HCT116 (cell line): Measurements from ENCODE around the gene IL11. TPM values are rescaled to one million over a fixed set of nuclear protein-coding genes. Genes with fewer than 3 reads are reported as not detected.

Source experiments
- ATAC-seq: fragments of 200-7000 bp; cut with Tn5 transposase; 2 replicates; pipeline ENCODE4 v1.9.1; 2020; ENCODE audit warnings: mild to moderate bottlenecking, moderate library complexity
- BruUV-seq: library from RNA; stranded (reverse); fragments of 400-500 nt; replicated peaks from 2 replicates; lab custom pipeline; 2021; lab: Mats Ljungman, UMichigan
- CTCF ChIA-PET: fragments of 300-600 bp; sonication (Branson Sonifier 250); formaldehyde crosslinking; loops from one replicate; lab custom pipeline; 2021; ENCODE audit warnings: antibody characterized with exemption; lab: Charles Lee
- POLR2A ChIA-PET: fragments of 300-600, 350-600 bp; sonication (Branson Sonifier 250); formaldehyde crosslinking; loops from one replicate; lab custom pipeline; 2021; ENCODE audit warnings: antibody characterized with exemption; lab: Charles Lee
- RAD21 ChIA-PET, 2 experiments: fragments of 300-600 bp; sonication (Branson Sonifier 250); formaldehyde crosslinking; loops; one replicate each; lab custom pipeline; 2023; ENCODE audit warnings: low total read pairs in 2 of 2; ENCODE audit not compliant: uncharacterized antibody in 2 of 2, unreplicated experiment in 2 of 2, low non-redundant PET in 1 of 2; lab: Charles Lee
- DNase-seq: peaks from one replicate; pipeline ENCODE4 v3.0.0-alpha.2; 2010; ENCODE audit warnings: low read depth, low spot score
- H2AFZ ChIP-seq: fragments of 200-600 bp; shearing (Covaris generic), sonication (generic); 2 replicates; pipeline ENCODE4 v1.6.1; 2017; ENCODE audit warnings: low read depth, mixed run types, mixed read lengths, antibody characterized with exemption, low read length; ENCODE audit not compliant: poor library complexity, severe bottlenecking
- H3K27ac ChIP-seq: 2 replicates; pipeline ENCODE4 v1.5.1; 2012; ENCODE audit warnings: low read depth, low read length
- H3K27me3 ChIP-seq: fragments of 200-600 bp; sonication (generic); 2 replicates; pipeline ENCODE4 v1.6.1; 2016; ENCODE audit warnings: mixed run types, low read length, mixed read lengths; ENCODE audit not compliant: insufficient read depth
- H3K36me3 ChIP-seq, 2 experiments: fragments of 200-500 bp in 1 of 2; fragments of 200-600 bp in 1 of 2; sonication (Bioruptor generic) in 1 of 2; sonication (generic) in 1 of 2; 2 replicates each; pipeline versions ENCODE4 v1.5.1 to v1.6.1; 2014 to 2016; ENCODE audit warnings: low read length in 2 of 2, inconsistent platforms in 1 of 2, mixed read lengths in 1 of 2, mixed run types in 1 of 2; ENCODE audit not compliant: insufficient read depth in 2 of 2, control insufficient read depth in 1 of 2
- H3K4me1 ChIP-seq, 2 experiments: fragments of 200-600 bp in 1 of 2; sonication (generic) in 1 of 2; 2 replicates each; pipeline versions ENCODE4 v1.5.1 to v1.6.1; 2012 to 2017; ENCODE audit warnings: low read length in 2 of 2, inconsistent platforms in 1 of 2, mild to moderate bottlenecking in 1 of 2, mixed read lengths in 1 of 2, mixed run types in 1 of 2, moderate library complexity in 1 of 2; ENCODE audit not compliant: insufficient read depth in 2 of 2, control insufficient read depth in 1 of 2
- H3K4me2 ChIP-seq: fragments of 200-600 bp; sonication (generic); 2 replicates; pipeline ENCODE4 v1.6.1; 2017; ENCODE audit warnings: mixed run types, low read length, mixed read lengths
- H3K4me3 ChIP-seq, 2 experiments: fragments of 200-600 bp in 1 of 2; sonication (generic) in 1 of 2; replicated peaks in 1 of 2; 2 replicates each; pipeline ENCODE4 v1.5.1; 2011 to 2016; ENCODE audit warnings: low read length in 2 of 2, control low read depth in 1 of 2, low read depth in 1 of 2, mild to moderate bottlenecking in 1 of 2, mixed read lengths in 1 of 2, mixed run types in 1 of 2
- H3K79me2 ChIP-seq: fragments of 200-600 bp; sonication (generic); 2 replicates; pipeline ENCODE4 v1.6.1; 2017; ENCODE audit warnings: mild to moderate bottlenecking, mixed run types, low read length, moderate library complexity, mixed read lengths; ENCODE audit not compliant: insufficient read depth
- H3K9ac ChIP-seq: fragments of 200-600 bp; sonication (generic); 2 replicates; pipeline ENCODE4 v1.6.1; 2016; ENCODE audit warnings: low read length, mixed read lengths
- H3K9me2 ChIP-seq: fragments of 200-600 bp; sonication (generic), shearing (Covaris generic); 2 replicates; pipeline ENCODE4 v1.6.1; 2017; ENCODE audit warnings: mixed run types, mild to moderate bottlenecking, moderate library complexity; ENCODE audit not compliant: insufficient read depth
- H3K9me3 ChIP-seq, 2 experiments: fragments of 200-500 bp in 1 of 2; fragments of 200-600 bp in 1 of 2; sonication (Bioruptor generic) in 1 of 2; sonication (generic) in 1 of 2; 2 replicates each; pipeline ENCODE4 v1.6.1; 2014 to 2017; ENCODE audit warnings: low read length in 2 of 2, mixed read lengths in 2 of 2, inconsistent platforms in 1 of 2, low read depth in 1 of 2, mild to moderate bottlenecking in 1 of 2, mixed run types in 1 of 2, moderate library complexity in 1 of 2; ENCODE audit not compliant: control insufficient read depth in 1 of 2, insufficient read depth in 1 of 2
- H4K20me1 ChIP-seq: fragments of 200-600 bp; sonication (generic), shearing (Covaris generic); 2 replicates; pipeline ENCODE4 v1.6.1; 2017; ENCODE audit warnings: mixed run types, mild to moderate bottlenecking, moderate library complexity; ENCODE audit not compliant: insufficient read depth
- CEBPB ChIP-seq: IDR thresholded peaks from 2 replicates; pipeline ENCODE4 v1.6.1; 2012; ENCODE audit warnings: low read depth
- EGR1 ChIP-seq: IDR thresholded peaks from 2 replicates; pipeline ENCODE4 v1.6.1; 2012; ENCODE audit warnings: low read depth
- ELF1 ChIP-seq: IDR thresholded peaks from 2 replicates; pipeline ENCODE4 v1.6.1; 2012; ENCODE audit warnings: low read depth, borderline replicate concordance
- EZH2 ChIP-seq: fragments of 200-600 bp; sonication (generic); IDR thresholded peaks from 2 replicates; pipeline ENCODE4 v1.6.1; 2017; ENCODE audit warnings: antibody characterized with exemption, mixed run types
- RAD21 ChIP-seq: IDR thresholded peaks from 2 replicates; pipeline ENCODE4 v1.6.1; 2012; ENCODE audit warnings: low read depth, mild to moderate bottlenecking
- SIN3A ChIP-seq: IDR thresholded peaks from 2 replicates; pipeline ENCODE4 v1.6.1; 2012; ENCODE audit warnings: low read depth
- SP1 ChIP-seq: IDR thresholded peaks from 2 replicates; pipeline ENCODE4 v1.6.1; 2012; ENCODE audit warnings: low read depth
- YY1 ChIP-seq: IDR thresholded peaks from 2 replicates; pipeline ENCODE4 v1.6.1; 2011; ENCODE audit warnings: low read length, low read depth, moderate library complexity, mild to moderate bottlenecking; ENCODE audit not compliant: insufficient replicate concordance; ENCODE audit errors: extremely low read depth
- ZFX ChIP-seq: fragments of 450-650 bp; IDR thresholded peaks from 2 replicates; pipeline ENCODE4 v1.6.1; 2017
- ZNF274 ChIP-seq: fragments of 200-500 bp; sonication (Bioruptor generic); IDR thresholded peaks from 2 replicates; pipeline ENCODE4 v1.6.1; 2014; ENCODE audit warnings: mild to moderate bottlenecking, low read depth, low read length, inconsistent platforms
- intact Hi-C: fragments of 100-400 bp; cut with micrococcal nuclease; formaldehyde crosslinking; loops from 2 replicates; pipeline ENCODE4 v1.10.0; 2022
- total RNA-seq: library from RNA; stranded (reverse); gene quantifications from one replicate; pipeline ENCODE4 v1.2.1, GENCODE V29; 2021; ENCODE audit not compliant: unreplicated experiment
- TF ChIP-seq, protein P1 (sequence below): IDR thresholded peaks from 2 replicates; pipeline ENCODE4 v1.6.1; 2012
- TF ChIP-seq, protein P2 (sequence below): IDR thresholded peaks from 2 replicates; pipeline ENCODE4 v1.6.1; 2011; ENCODE audit warnings: mild to moderate bottlenecking, low read length, moderate library complexity; ENCODE audit not compliant: insufficient replicate concordance; ENCODE audit errors: extremely low read depth
- TF ChIP-seq, protein P3 (sequence below), 3 experiments: fragments of 200-600 bp in 1 of 3; sonication (generic) in 1 of 3; IDR thresholded peaks in 2 of 3; conservative IDR thresholded peaks in 1 of 3; 2 replicates each; pipeline ENCODE4 v1.5.1; 2012 to 2017; ENCODE audit warnings: low read depth in 2 of 3, low read length in 2 of 3, antibody characterized with exemption in 1 of 3, borderline replicate concordance in 1 of 3, control low read depth in 1 of 3, mild to moderate bottlenecking in 1 of 3, mixed read lengths in 1 of 3, mixed run types in 1 of 3, moderate library complexity in 1 of 3; ENCODE audit not compliant: insufficient read depth in 1 of 3
- TF ChIP-seq, protein P4 (sequence below): IDR thresholded peaks from 2 replicates; pipeline ENCODE4 v1.6.1; 2012; ENCODE audit warnings: low read depth

The IL11 gene
- total RNA-seq, 1 experiment from 2014 or later, result 2.8 TPM

DNA sequence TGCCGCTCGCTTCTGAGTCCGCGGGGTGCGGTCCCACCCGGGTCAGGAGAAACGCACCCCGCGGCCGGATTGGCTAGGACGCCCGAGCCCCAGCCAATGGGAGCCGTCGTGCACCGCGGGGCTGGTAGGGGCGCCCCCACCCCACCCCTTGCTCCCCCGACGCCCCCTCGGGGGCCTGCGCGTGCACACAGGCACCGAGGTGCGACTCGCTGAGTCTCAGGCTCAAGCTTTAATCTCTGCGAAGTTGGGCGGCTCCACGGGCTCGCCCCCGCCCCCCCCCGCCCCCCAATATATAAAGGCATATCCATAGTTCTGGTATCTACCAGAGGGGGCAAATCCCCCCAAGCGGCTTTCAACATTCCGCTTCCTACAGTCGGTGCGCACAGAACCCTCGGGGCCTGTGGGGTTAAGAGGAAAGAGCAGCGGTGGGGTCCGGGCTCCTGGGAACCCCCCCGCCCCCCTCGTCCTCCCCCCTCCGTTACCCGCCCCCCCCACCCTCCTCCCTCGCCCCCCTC is 15.5 kb downstream of the IL11 start, which contains the start of gene COX6B2:
TSS of gene COX6B2 (minus strand) at position 22 of the 515 bp plus-strand sequence. CDS start 198 bp downstream, outside the sequence.
- Histone ChIP-seq H3K36me3 (no peaks in the 10 kb centered on the region), H3K4me2 (peak within 1 kb of the TSS; percentile 92), H3K9me2 (no peaks in the 10 kb centered on the region), H3K79me2 (no peaks in the 10 kb centered on the region), H3K9me3 (no peaks in the 10 kb centered on the region), H3K27me3 (no peaks in the 10 kb centered on the region), H3K4me3 (peak within 1 kb of the TSS; percentile 46 to 61), H4K20me1 (no peaks in the 10 kb centered on the region), H3K27ac (peak within 1 kb of the TSS; percentile 36; the same call in 1 of the 2 replicates), H3K9ac (peak within 1 kb of the TSS; percentile 59), H2AFZ (peak within 1 kb of the TSS; percentile 61), H3K4me1 (peaks cover 2 to 42% of the 10 kb centered on the region in 2 experiments; a peak in 3 of 4 replicates)
- intact Hi-C loops, result no loop called here
- ATAC-seq (0 out of 2 replicates have a peak, but pooled peaks have one; percentile 6), DNase-seq (no peak)
- BruUV-seq, result no TSS peak
- ChIA-PET POLR2A (no interaction called here), RAD21 (no interaction called here), CTCF (no interaction called here)
- TF ChIP-seq ZNF274 (no peak), RAD21 (no peak), ELF1 (no peak), YY1 (no peak), ZFX (no peak), CEBPB (no peak), SP1 (no peak), EZH2 (no peak), EGR1 (no peak), SIN3A (no peak)
- TF ChIP-seq, protein P1, sequence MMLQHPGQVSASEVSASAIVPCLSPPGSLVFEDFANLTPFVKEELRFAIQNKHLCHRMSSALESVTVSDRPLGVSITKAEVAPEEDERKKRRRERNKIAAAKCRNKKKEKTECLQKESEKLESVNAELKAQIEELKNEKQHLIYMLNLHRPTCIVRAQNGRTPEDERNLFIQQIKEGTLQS, result no peak
- TF ChIP-seq, protein P2, sequence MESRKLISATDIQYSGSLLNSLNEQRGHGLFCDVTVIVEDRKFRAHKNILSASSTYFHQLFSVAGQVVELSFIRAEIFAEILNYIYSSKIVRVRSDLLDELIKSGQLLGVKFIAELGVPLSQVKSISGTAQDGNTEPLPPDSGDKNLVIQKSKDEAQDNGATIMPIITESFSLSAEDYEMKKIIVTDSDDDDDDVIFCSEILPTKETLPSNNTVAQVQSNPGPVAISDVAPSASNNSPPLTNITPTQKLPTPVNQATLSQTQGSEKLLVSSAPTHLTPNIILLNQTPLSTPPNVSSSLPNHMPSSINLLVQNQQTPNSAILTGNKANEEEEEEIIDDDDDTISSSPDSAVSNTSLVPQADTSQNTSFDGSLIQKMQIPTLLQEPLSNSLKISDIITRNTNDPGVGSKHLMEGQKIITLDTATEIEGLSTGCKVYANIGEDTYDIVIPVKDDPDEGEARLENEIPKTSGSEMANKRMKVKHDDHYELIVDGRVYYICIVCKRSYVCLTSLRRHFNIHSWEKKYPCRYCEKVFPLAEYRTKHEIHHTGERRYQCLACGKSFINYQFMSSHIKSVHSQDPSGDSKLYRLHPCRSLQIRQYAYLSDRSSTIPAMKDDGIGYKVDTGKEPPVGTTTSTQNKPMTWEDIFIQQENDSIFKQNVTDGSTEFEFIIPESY, result no peak
- TF ChIP-seq, protein P3, sequence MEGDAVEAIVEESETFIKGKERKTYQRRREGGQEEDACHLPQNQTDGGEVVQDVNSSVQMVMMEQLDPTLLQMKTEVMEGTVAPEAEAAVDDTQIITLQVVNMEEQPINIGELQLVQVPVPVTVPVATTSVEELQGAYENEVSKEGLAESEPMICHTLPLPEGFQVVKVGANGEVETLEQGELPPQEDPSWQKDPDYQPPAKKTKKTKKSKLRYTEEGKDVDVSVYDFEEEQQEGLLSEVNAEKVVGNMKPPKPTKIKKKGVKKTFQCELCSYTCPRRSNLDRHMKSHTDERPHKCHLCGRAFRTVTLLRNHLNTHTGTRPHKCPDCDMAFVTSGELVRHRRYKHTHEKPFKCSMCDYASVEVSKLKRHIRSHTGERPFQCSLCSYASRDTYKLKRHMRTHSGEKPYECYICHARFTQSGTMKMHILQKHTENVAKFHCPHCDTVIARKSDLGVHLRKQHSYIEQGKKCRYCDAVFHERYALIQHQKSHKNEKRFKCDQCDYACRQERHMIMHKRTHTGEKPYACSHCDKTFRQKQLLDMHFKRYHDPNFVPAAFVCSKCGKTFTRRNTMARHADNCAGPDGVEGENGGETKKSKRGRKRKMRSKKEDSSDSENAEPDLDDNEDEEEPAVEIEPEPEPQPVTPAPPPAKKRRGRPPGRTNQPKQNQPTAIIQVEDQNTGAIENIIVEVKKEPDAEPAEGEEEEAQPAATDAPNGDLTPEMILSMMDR (IDR thresholded peaks at IDR 0.05 in 2 of 3, conservative IDR thresholded peaks at IDR 0.05 in 1 of 3; ENCODE audit: borderline replicate concordance in 1 of 3, insufficient read depth in 1 of 3, low read depth in 2 of 3, low read length in 2 of 3), result no peak
- TF ChIP-seq, protein P4, sequence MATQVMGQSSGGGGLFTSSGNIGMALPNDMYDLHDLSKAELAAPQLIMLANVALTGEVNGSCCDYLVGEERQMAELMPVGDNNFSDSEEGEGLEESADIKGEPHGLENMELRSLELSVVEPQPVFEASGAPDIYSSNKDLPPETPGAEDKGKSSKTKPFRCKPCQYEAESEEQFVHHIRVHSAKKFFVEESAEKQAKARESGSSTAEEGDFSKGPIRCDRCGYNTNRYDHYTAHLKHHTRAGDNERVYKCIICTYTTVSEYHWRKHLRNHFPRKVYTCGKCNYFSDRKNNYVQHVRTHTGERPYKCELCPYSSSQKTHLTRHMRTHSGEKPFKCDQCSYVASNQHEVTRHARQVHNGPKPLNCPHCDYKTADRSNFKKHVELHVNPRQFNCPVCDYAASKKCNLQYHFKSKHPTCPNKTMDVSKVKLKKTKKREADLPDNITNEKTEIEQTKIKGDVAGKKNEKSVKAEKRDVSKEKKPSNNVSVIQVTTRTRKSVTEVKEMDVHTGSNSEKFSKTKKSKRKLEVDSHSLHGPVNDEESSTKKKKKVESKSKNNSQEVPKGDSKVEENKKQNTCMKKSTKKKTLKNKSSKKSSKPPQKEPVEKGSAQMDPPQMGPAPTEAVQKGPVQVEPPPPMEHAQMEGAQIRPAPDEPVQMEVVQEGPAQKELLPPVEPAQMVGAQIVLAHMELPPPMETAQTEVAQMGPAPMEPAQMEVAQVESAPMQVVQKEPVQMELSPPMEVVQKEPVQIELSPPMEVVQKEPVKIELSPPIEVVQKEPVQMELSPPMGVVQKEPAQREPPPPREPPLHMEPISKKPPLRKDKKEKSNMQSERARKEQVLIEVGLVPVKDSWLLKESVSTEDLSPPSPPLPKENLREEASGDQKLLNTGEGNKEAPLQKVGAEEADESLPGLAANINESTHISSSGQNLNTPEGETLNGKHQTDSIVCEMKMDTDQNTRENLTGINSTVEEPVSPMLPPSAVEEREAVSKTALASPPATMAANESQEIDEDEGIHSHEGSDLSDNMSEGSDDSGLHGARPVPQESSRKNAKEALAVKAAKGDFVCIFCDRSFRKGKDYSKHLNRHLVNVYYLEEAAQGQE, result no peak
